Stimulated activated CD8-positive, alpha-beta memory T cell treated with anti-CD3 and anti-CD28 coated beads, Interleukin-15, amount 100 ng/mL, for 4 hours (primary cell): ENCODE measurements around the gene CCDC85A.

Source experiments
- DNase-seq, 2 donors: peaks; one replicate each; pipeline ENCODE4 v3.0.0-alpha.2; 2020; ENCODE audit warnings: low read depth in 2 of 2

The CCDC85A gene

GRCh38 chr2:56192664-56193305 is 9.0 kb downstream of the CCDC85A start:
- DNase-seq: no peak

- no peak for DNase-seq
Measured at GRCh38 chr2:56195563-56195962, 11.8 kb downstream of the CCDC85A start.

GRCh38 chr2:56197816-56198215 is 14.0 kb downstream of the CCDC85A start:
- no peak for DNase-seq

GRCh38 chr2:56198936-56199335 is 15.1 kb downstream of the CCDC85A start:
- DNase-seq: no peak

GRCh38 chr2:56199492-56199891 is 15.7 kb downstream of the CCDC85A start:
- DNase-seq: no peak

GRCh38 chr2:56202381-56203121 is 18.8 kb downstream of the CCDC85A start:
- DNase-seq: no peak

- DNase-seq: no peak
Measured at GRCh38 chr2:56204556-56204955, 20.8 kb downstream of the CCDC85A start.

GRCh38 chr2:56206250-56206649 is 22.5 kb downstream of the CCDC85A start:
- DNase-seq: no peak

GRCh38 chr2:56207760-56208159 is 24.0 kb downstream of the CCDC85A start:
- no peak for DNase-seq

GRCh38 chr2:56208380-56208779 is 24.6 kb downstream of the CCDC85A start:
- DNase-seq: no peak

- no peak for DNase-seq
Measured at GRCh38 chr2:56209701-56210100, 25.9 kb downstream of the CCDC85A start.

GRCh38 chr2:56210291-56210690 is 26.5 kb downstream of the CCDC85A start:
- DNase-seq: no peak

GRCh38 chr2:56211048-56211447 is 27.3 kb downstream of the CCDC85A start:
- DNase-seq: no peak

- no peak for DNase-seq
Measured at GRCh38 chr2:56215911-56216310, 32.1 kb downstream of the CCDC85A start.

- DNase-seq: no peak
Measured at GRCh38 chr2:56217106-56217505, 33.3 kb downstream of the CCDC85A start.

- no peak for DNase-seq
Measured at GRCh38 chr2:56222481-56222880, 38.7 kb downstream of the CCDC85A start.

- no peak for DNase-seq
Measured at GRCh38 chr2:56224316-56224715, 40.5 kb downstream of the CCDC85A start.

GRCh38 chr2:56227811-56228210 is 44.0 kb downstream of the CCDC85A start:
- DNase-seq: no peak

GRCh38 chr2:56229397-56230060 is 45.7 kb downstream of the CCDC85A start:
- DNase-seq: no peak

- DNase-seq: no peak
Measured at GRCh38 chr2:56230156-56230555, 46.4 kb downstream of the CCDC85A start.

GRCh38 chr2:56231361-56231760 is 47.6 kb downstream of the CCDC85A start:
- DNase-seq: no peak

GRCh38 chr2:56232912-56233311 is 49.1 kb downstream of the CCDC85A start:
- DNase-seq: no peak

GRCh38 chr2:56234241-56234640 is 50.5 kb downstream of the CCDC85A start:
- no peak for DNase-seq
